H9 (cell line): ENCODE data around the gene ARHGAP26. TPM values are rescaled to one million over a fixed set of nuclear protein-coding genes. Genes with fewer than 3 reads are reported as not detected.

ENCODE experiments used
- DNase-seq: peaks from one replicate; pipeline ENCODE4 v3.0.0-alpha.2; 2017
- H2AFZ ChIP-seq: one replicate; pipeline ENCODE4 v1.6.1; 2013; ENCODE audit warnings: mild to moderate bottlenecking, low read length, control low read depth, moderate library complexity
- H2AK5ac ChIP-seq: 2 replicates; pipeline ENCODE4 v1.6.1; 2013; ENCODE audit warnings: low read length, control low read depth, mixed read lengths; ENCODE audit not compliant: insufficient read length
- H2BK120ac ChIP-seq: one replicate; pipeline ENCODE4 v1.6.1; 2013; ENCODE audit warnings: low read depth, mild to moderate bottlenecking, low read length, control low read depth, inconsistent platforms; ENCODE audit not compliant: poor library complexity, severe bottlenecking
- H2BK12ac ChIP-seq: 2 replicates; pipeline ENCODE4 v1.6.1; 2013; ENCODE audit warnings: low read length, control low read depth, mixed read lengths, low read depth; ENCODE audit not compliant: insufficient read length
- H2BK15ac ChIP-seq: 2 replicates; pipeline ENCODE4 v1.6.1; 2013; ENCODE audit warnings: low read depth, low read length, control low read depth
- H2BK20ac ChIP-seq: one replicate; pipeline ENCODE4 v1.6.1; 2013; ENCODE audit warnings: low read depth, mild to moderate bottlenecking, low read length, control low read depth, inconsistent platforms; ENCODE audit not compliant: poor library complexity, severe bottlenecking
- H2BK5ac ChIP-seq: 2 replicates; pipeline ENCODE4 v1.6.1; 2013; ENCODE audit warnings: low read length, control low read depth, mixed read lengths; ENCODE audit not compliant: insufficient read length
- H3K14ac ChIP-seq: 2 replicates; pipeline ENCODE4 v1.6.1; 2013; ENCODE audit warnings: low read length, control low read depth; ENCODE audit not compliant: insufficient read depth
- H3K18ac ChIP-seq: 2 replicates; pipeline ENCODE4 v1.6.1; 2013; ENCODE audit warnings: low read depth, mild to moderate bottlenecking, mixed read lengths, low read length, control low read depth; ENCODE audit not compliant: insufficient read length
- H3K23ac ChIP-seq: 2 replicates; pipeline ENCODE4 v1.6.1; 2013; ENCODE audit warnings: low read length, control low read depth, mixed read lengths, low read depth; ENCODE audit not compliant: insufficient read length
- H3K23me2 ChIP-seq: 2 replicates; pipeline ENCODE4 v1.6.1; 2013; ENCODE audit warnings: low read depth, mild to moderate bottlenecking, mixed read lengths, low read length, control low read depth; ENCODE audit not compliant: insufficient read length, poor library complexity, severe bottlenecking
- H3K27ac ChIP-seq: 2 replicates; pipeline ENCODE4 v1.5.1; 2013; ENCODE audit warnings: low read length, control low read depth, mixed read lengths, low read depth; ENCODE audit not compliant: insufficient read length
- H3K27me3 ChIP-seq: 2 replicates; pipeline ENCODE4 v1.6.1; 2013; ENCODE audit warnings: low read length, control low read depth, inconsistent platforms; ENCODE audit not compliant: insufficient read depth
- H3K4ac ChIP-seq: 2 replicates; pipeline ENCODE4 v1.6.1; 2013; ENCODE audit warnings: low read depth, mild to moderate bottlenecking, control low read depth, inconsistent platforms, low read length, moderate library complexity
- H3K4me1 ChIP-seq: 2 replicates; pipeline ENCODE4 v1.6.1; 2013; ENCODE audit warnings: low read length, control low read depth, inconsistent platforms; ENCODE audit not compliant: insufficient read depth
- H3K4me2 ChIP-seq: 2 replicates; pipeline ENCODE4 v1.6.1; 2013; ENCODE audit warnings: low read length, control low read depth, mixed read lengths; ENCODE audit not compliant: insufficient read length, insufficient read depth
- H3K56ac ChIP-seq: 2 replicates; pipeline ENCODE4 v1.6.1; 2013; ENCODE audit warnings: low read depth, mild to moderate bottlenecking, mixed read lengths, low read length, control low read depth; ENCODE audit not compliant: insufficient read length
- H3K79me1 ChIP-seq: 2 replicates; pipeline ENCODE4 v1.6.1; 2013; ENCODE audit warnings: low read depth, mild to moderate bottlenecking, moderate library complexity, low read length, control low read depth, inconsistent platforms; ENCODE audit not compliant: insufficient read depth, poor library complexity, severe bottlenecking
- H3K79me2 ChIP-seq: 2 replicates; pipeline ENCODE4 v1.6.1; 2013; ENCODE audit warnings: low read length, control low read depth, inconsistent platforms; ENCODE audit not compliant: insufficient read depth
- H3K9ac ChIP-seq: 2 replicates; pipeline ENCODE4 v1.6.1; 2013; ENCODE audit warnings: low read length, control low read depth, mixed read lengths; ENCODE audit not compliant: insufficient read length; ENCODE audit errors: extremely low read depth
- H3K9me3 ChIP-seq: one replicate; pipeline ENCODE4 v1.6.1; 2013; ENCODE audit warnings: low read depth, low read length, inconsistent platforms; ENCODE audit not compliant: control insufficient read depth
- H3T11ph ChIP-seq: one replicate; pipeline ENCODE4 v1.6.1; 2013; ENCODE audit warnings: mild to moderate bottlenecking, low read length, control low read depth, inconsistent platforms
- H4K20me1 ChIP-seq: one replicate; pipeline ENCODE4 v1.6.1; 2013; ENCODE audit not compliant: control insufficient read depth, insufficient read length, insufficient read depth
- H4K5ac ChIP-seq: 2 replicates; pipeline ENCODE4 v1.6.1; 2013; ENCODE audit warnings: low read depth, mild to moderate bottlenecking, mixed read lengths, low read length, control low read depth; ENCODE audit not compliant: insufficient read length
- H4K8ac ChIP-seq: replicated peaks from 2 replicates; pipeline ENCODE4 v1.6.1; 2013; ENCODE audit warnings: low read length, control low read depth, mixed read lengths, low read depth; ENCODE audit not compliant: insufficient read length
- H4K91ac ChIP-seq: 2 replicates; pipeline ENCODE4 v1.6.1; 2013; ENCODE audit warnings: low read depth, mild to moderate bottlenecking, moderate library complexity, mixed read lengths, low read length, control low read depth; ENCODE audit not compliant: insufficient read length
- H3K27ac Mint-ChIP-seq, 3 experiments: 2 replicates in 2 of 3; 3 replicates in 1 of 3; pipeline ENCODE4 v1.8.0; 2020 to 2021; ENCODE audit warnings: mixed read lengths in 3 of 3, mild to moderate bottlenecking in 1 of 3, moderate library complexity in 1 of 3
- H3K27me3 Mint-ChIP-seq: 2 replicates; pipeline ENCODE4 v1.8.0; 2021; ENCODE audit warnings: low read depth, mild to moderate bottlenecking, moderate library complexity, mixed read lengths
- H3K36me3 Mint-ChIP-seq, 3 experiments: 2 replicates in 2 of 3; 3 replicates in 1 of 3; pipeline ENCODE4 v1.8.0; 2020 to 2021; ENCODE audit warnings: low read depth in 3 of 3, mixed read lengths in 3 of 3; ENCODE audit not compliant: insufficient read depth in 1 of 3
- H3K4me1 Mint-ChIP-seq, 2 experiments: 2 replicates each; pipeline ENCODE4 v1.8.0; 2020; ENCODE audit warnings: mixed read lengths in 2 of 2
- H3K4me3 Mint-ChIP-seq, 2 experiments: 2 replicates in 1 of 2; 3 replicates in 1 of 2; pipeline ENCODE4 v1.8.0; 2020 to 2021; ENCODE audit warnings: mild to moderate bottlenecking in 2 of 2, mixed read lengths in 2 of 2, moderate library complexity in 1 of 2
- H3K9me3 Mint-ChIP-seq, 2 experiments: 2 replicates in 1 of 2; 3 replicates in 1 of 2; pipeline ENCODE4 v1.8.0; 2020; ENCODE audit warnings: mild to moderate bottlenecking in 2 of 2, mixed read lengths in 2 of 2, moderate library complexity in 1 of 2
- CTCF ChIP-seq: fragments of 200-600 bp; sonication (generic); conservative IDR thresholded peaks from 3 replicates; pipeline ENCODE4 v1.8.0; 2021; ENCODE audit warnings: antibody characterized with exemption, mild to moderate bottlenecking
- WGBS: extraction: QIAGEN DNeasy Blood & Tissue Kit; methylation state at CpG from one replicate; pipeline ENCODE4 v1.1.7; 2013; ENCODE audit warnings: missing lambda C conversion rate, low lambda C conversion rate, mixed read lengths; ENCODE audit not compliant: insufficient read length; ENCODE audit errors: extremely low coverage; 5-methylcytosine and 5-hydroxymethylcytosine counted together
- total RNA-seq: library from RNA; stranded (reverse); gene quantifications from 2 replicates; pipeline ENCODE4 v1.2.1, GENCODE V29; 2021

ARHGAP26 gene
- total RNA-seq, 1 experiment from 2014 or later, result 13.8 TPM

DNA sequence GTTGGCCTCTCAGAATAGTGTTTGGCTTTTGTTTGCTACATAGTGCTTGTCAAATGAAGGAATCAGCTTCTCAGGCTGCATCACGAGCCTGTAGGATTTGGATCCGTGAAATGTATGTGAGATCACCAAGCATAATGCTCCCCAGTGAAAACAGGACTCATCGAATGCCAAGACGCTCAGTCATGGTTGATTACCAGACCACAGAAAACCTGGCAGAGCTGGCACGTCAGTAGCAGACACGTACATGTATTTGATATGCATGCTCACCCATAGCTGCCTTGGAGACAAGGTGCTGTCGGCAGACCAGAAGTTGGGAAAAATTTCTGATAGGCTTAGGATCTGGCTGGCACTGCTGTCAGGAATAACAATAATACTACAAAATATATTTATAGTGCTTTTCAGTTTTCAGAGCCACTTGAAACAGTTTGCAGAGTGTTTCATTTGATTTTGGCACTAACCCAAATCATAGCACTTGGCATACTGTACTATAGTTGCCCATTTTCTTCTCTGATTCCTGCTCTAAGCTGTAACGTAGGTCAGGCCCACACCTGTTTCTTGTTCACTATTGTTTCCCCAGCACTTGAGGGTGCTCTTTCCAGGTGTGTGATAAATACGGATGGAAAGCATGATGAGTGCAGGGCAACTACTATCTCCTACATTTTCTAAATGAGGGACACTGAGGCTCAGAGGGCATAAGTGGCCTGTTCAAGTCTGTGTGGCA, 407.2 kb downstream of the ARHGAP26 start:
- WGBS, result no CpG with 5 or more reads among the region's 9 CpGs
- no peak overlapping the region for H3K14ac ChIP-seq
- no peak overlapping the region for H4K8ac ChIP-seq
- no peak overlapping the region for H2BK120ac ChIP-seq
- H3K27me3 ChIP-seq, result no peaks in the 10 kb centered on the region
- H3K56ac ChIP-seq, result no peak overlapping the region
- no peaks in the 10 kb centered on the region for H3K79me2 ChIP-seq
- H2AK5ac ChIP-seq, result no peak overlapping the region
- H2BK5ac ChIP-seq, result no peak overlapping the region
- H3K79me1 ChIP-seq, result no peaks in the 10 kb centered on the region
- H3K23ac ChIP-seq, result no peak overlapping the region
- H3K4me1 Mint-ChIP-seq, result peaks cover 28 to 30% of the 10 kb centered on the region in 2 experiments
- H3K4me2 ChIP-seq, result no peak overlapping the region
- H3K9me3 ChIP-seq, result no peaks in the 10 kb centered on the region
- H3K9me3 Mint-ChIP-seq, result no peaks in the 10 kb centered on the region
- no peak overlapping the region for H2BK15ac ChIP-seq
- DNase-seq, result no peak
- no peak overlapping the region for H4K91ac ChIP-seq
- H3K18ac ChIP-seq, result no peak overlapping the region
- no peak overlapping the region for H2BK12ac ChIP-seq
- no peak overlapping the region for H3K4me3 Mint-ChIP-seq
- no peak overlapping the region for H2BK20ac ChIP-seq
- H3K27ac ChIP-seq, result no peak overlapping the region
- H3T11ph ChIP-seq, result no peak overlapping the region
- H3K4ac ChIP-seq, result no peak overlapping the region
- H3K27me3 Mint-ChIP-seq, result no peaks in the 10 kb centered on the region
- H3K27ac Mint-ChIP-seq, result no peak overlapping the region
- no peak overlapping the region for H3K9ac ChIP-seq
- H3K36me3 Mint-ChIP-seq, result peaks cover 0 to 2% (median 2%) of the 10 kb centered on the region in 3 experiments; a peak in 3 of 7 replicates
- H4K20me1 ChIP-seq, result no peaks in the 10 kb centered on the region
- TF ChIP-seq CTCF, result no peak
- peaks cover 2% of the 10 kb centered on the region; the same call in 1 of the 2 replicates for H3K4me1 ChIP-seq
- H2AFZ ChIP-seq, result no peak overlapping the region
- no peak overlapping the region for H4K5ac ChIP-seq
- H3K23me2 ChIP-seq, result no peaks in the 10 kb centered on the region
